Activated effector memory CD4-positive, alpha-beta T cell treated with Interleukin-2 at 50 U/mL for 16 hours (primary cell): ENCODE data around the gene GALNS.

Experiments used
- DNase-seq: peaks from one replicate; pipeline ENCODE4 v3.0.0-alpha.2; 2020

Gene GALNS

GRCh38 chr16:88874938-88875599 is 18.3 kb upstream of the GALNS start:
- DNase-seq = no peak

- no peak for DNase-seq
Measured at GRCh38 chr16:88872650-88873331, 16.0 kb upstream of the GALNS start.

- DNase-seq = no peak
Measured at GRCh38 chr16:88871730-88872416, 15.1 kb upstream of the GALNS start.

GRCh38 chr16:88871349-88871702 is 14.6 kb upstream of the GALNS start:
- no peak for DNase-seq

GRCh38 chr16:88870608-88871348 is 14.0 kb upstream of the GALNS start:
- DNase-seq = no peak

GRCh38 chr16:88869673-88869980 is 12.9 kb upstream of the GALNS start:
- DNase-seq = no peak

- DNase-seq = no peak
Measured at GRCh38 chr16:88868974-88869672, 12.4 kb upstream of the GALNS start.

- DNase-seq = no peak
Measured at GRCh38 chr16:88867581-88868246, 11.0 kb upstream of the GALNS start.

GRCh38 chr16:88866151-88866920 is 9.6 kb upstream of the GALNS start, which contains the start of gene PABPN1L:
Gene PABPN1L (minus strand): TSS chr16:88866660. CDS start chr16:88866606, 54 bp downstream.
- DNase-seq = no peak

GRCh38 chr16:88865742-88866141 is 9.0 kb upstream of the GALNS start:
- no peak for DNase-seq

- no peak for DNase-seq
Measured at GRCh38 chr16:88865310-88865709, 8.6 kb upstream of the GALNS start.

GRCh38 chr16:88864521-88864920 is 7.8 kb upstream of the GALNS start:
- DNase-seq = no peak

GRCh38 chr16:88864099-88864498 is 7.4 kb upstream of the GALNS start:
- DNase-seq = no peak

- DNase-seq = no peak
Measured at GRCh38 chr16:88863426-88863825, 6.7 kb upstream of the GALNS start.

GRCh38 chr16:88862968-88863367 is 6.2 kb upstream of the GALNS start:
- no peak for DNase-seq

GRCh38 chr16:88861359-88861758 is 4.6 kb upstream of the GALNS start:
- no peak for DNase-seq

- DNase-seq = no peak
Measured at GRCh38 chr16:88859381-88860091, 2.8 kb upstream of the GALNS start.

- peak; percentile 66 for DNase-seq
Measured at GRCh38 chr16:88857728-88858339, 1.1 kb upstream of the GALNS start.

GRCh38 chr16:88856122-88856827 is 472 bp downstream of the GALNS start:
- no peak for DNase-seq

- no peak for DNase-seq
Measured at GRCh38 chr16:88855736-88856121, 1.0 kb downstream of the GALNS start.
